ENCODE data around the gene DEUP1.

DEUP1 gene

DNA sequence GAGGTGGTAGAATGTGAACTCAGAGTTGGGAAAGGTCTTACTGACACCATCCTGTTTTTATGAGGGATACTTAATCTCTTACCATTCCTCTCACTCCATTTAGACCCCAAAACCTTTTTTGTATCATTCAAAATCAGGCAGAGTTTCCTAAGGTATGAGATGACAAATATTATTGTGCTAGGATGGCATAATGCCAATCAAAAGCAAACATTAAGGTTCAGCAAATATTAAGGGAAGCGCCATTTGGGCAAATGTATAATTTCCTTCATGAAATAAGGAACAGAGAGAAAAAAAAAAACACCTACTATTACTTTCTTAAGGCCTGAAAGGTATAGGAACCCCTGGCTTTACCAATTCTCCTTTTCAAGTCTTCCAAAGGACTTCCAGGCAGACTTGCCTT lies 150.2 kb downstream of the DEUP1 start:
- no peak for DNase-seq

GRCh38 chr11:93481279-93481678 lies 150.7 kb downstream of the DEUP1 start:
- DNase-seq = no peak

DNA sequence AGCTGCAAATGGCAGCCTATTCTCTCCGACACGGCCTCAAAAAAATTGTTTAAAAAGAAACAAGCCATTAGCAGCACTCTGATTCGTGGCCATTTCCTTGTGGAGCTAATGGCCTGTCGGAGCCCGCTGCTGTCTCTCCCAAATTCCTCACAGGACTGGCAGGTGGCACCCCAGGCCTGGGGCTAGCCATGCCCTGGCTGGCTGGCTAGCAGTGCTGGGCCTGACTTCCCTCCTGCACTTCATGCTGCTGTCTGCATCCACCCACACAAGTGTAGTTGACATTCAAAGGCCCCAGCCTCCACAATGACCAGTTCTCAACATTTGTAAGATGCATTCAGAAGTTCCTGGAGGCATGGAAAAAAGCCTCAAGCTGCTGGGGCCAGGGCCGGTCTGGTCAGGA lies 151.2 kb downstream of the DEUP1 start:
- peak; percentile 53 for DNase-seq

- DNase-seq = no peak
These were observed 152.0 kb downstream of the DEUP1 start for GRCh38 chr11:93482556-93482955.

- no peak for DNase-seq
These were observed 154.2 kb downstream of the DEUP1 start for GRCh38 chr11:93484716-93485115.

DNA sequence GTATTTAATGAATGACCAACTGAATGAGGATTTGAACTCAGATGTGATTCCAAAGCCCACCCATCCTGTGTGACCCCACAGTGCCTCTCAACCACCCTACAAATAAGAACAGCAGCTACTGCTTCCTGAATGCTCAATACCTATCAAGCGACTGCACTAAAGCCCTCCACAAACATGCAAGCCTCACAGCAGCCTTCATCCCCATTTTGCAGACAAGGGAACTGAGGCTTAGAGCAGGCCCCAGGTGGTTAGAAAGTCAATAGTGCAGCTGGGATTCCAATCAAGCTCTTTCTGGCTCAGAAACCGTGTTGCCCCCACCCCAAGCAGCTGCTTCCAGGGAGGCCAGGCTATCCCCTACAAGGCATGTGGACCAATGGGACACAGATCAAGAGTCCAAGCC lies 155.4 kb downstream of the DEUP1 start:
- DNase-seq = no peak

GRCh38 chr11:93487032-93487483 lies 156.5 kb downstream of the DEUP1 start:
- no peak for DNase-seq

Measured in inflammatory macrophage treated with lipopolysaccharide for 4 hours (primary cell).